ENCODE measurements around the gene CDH15. TPM values are rescaled to one million over a fixed set of nuclear protein-coding genes. Genes with fewer than 3 reads are reported as not detected.
"Not testable (repeated sequence)": the region's sequence is repeated elsewhere in the genome, so short reads cannot be mapped to it uniquely, and the experiment has no call there.

Gene CDH15
- polyA plus RNA-seq, 1 donor from 2014 or later, result not detected

DNA sequence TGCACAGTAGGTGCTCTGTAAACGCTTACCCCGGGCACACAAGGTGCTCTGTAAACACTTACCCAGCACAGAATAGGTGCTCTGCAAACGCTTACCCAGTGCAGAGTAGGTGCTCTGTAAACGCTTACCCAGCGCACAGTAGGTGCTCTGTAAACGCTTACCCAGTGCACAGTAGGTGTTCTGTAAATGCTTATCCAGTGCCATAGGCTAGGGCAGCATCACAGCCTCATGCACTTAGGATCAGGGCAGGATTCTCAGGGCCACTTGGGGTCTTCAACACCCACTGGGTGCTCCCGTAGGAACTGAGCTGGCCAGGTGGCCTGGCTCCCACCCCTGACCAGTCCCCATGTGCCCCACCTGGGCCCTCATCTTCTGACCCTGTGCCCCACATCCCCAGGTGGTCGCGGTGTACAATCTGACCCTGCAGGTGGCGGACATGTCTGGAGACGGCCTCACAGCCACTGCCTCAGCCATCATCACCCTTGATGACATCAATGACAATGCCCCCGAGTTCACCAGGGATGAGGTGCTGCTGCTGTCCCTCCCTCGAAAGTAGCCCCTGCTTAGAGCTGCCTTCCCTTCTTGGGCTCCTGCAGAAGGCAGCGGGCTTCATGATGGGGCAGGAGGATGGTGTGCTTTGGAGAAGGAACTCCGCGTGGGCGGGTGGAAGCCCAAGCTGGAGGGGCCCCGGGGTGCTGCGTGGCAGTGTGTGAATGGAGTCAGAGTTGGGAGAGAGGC, 15.7 kb downstream of the CDH15 start:
- Histone ChIP-seq H2AFZ (ENCODE audit: low read depth, low read length) (no peak overlapping the region), H3K4me2 (ENCODE audit: low read length) (no peak overlapping the region), H3K9ac (ENCODE audit: low read length) (no peak overlapping the region), H3K9me2 (ENCODE audit: insufficient read depth, low read length) (no peaks in the 10 kb centered on the region), H3K27me3 (ENCODE audit: insufficient read depth, low read depth, low read length) (peaks cover 20% of the 10 kb centered on the region), H4K20me1 (ENCODE audit: insufficient read depth) (no peaks in the 10 kb centered on the region), H3K4me3 (ENCODE audit: low read length) (no peak overlapping the region), H3K27ac (ENCODE audit: low read length) (no peak overlapping the region), H3F3A (ENCODE audit: insufficient read depth, low read length, poor library complexity, severe bottlenecking) (no peaks in the 10 kb centered on the region), H3K79me2 (replicated peaks; ENCODE audit: insufficient read depth, low read length) (no peaks in the 10 kb centered on the region), H3K36me3 (ENCODE audit: insufficient read depth, low read length) (no peaks in the 10 kb centered on the region), H3K9me3 (ENCODE audit: low read length) (no peaks in the 10 kb centered on the region)
- TF ChIP-seq TAF1 (IDR thresholded peaks at IDR 0.05; ENCODE audit: low read depth) (no peak), POLR2AphosphoS5 (IDR thresholded peaks at IDR 0.05) (no peak), EP300 (conservative IDR thresholded peaks at IDR 0.05; ENCODE audit: poor library complexity, severe bottlenecking) (no peak), SMC3 (conservative IDR thresholded peaks at IDR 0.05; ENCODE audit: poor library complexity) (no peak), REST (IDR thresholded peaks at IDR 0.05; ENCODE audit: borderline replicate concordance) (no peak), EZH2 (IDR thresholded peaks at IDR 0.05; ENCODE audit: borderline replicate concordance, insufficient read depth, low read length, poor library complexity, severe bottlenecking) (no peak), RAD21 (conservative IDR thresholded peaks at IDR 0.05) (no peak)

DNA sequence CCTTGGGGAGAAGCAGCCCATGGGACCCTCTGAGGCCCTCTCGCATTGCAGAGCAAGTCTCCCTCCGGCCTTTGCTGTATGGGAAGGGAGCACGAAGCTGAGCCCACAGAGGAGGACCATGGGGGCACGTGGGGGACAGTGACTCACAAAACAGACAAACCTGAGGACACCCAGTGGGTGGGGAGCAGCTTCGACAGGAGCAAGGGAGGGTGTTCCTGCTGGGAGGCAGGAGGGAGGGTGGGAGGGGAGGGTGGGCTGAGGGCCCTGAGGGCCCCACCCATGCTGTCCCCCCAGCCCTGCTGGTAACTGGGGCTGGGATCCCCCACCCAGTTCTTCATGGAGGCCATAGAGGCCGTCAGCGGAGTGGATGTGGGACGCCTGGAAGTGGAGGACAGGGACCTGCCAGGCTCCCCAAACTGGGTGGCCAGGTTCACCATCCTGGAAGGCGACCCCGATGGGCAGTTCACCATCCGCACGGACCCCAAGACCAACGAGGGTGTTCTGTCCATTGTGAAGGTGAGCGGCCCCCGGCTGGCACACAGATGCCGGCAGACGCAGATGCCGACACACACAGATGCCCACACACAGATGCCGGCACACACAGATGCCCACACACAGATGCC, 16.3 kb downstream of the CDH15 start:
- Histone ChIP-seq H3K79me2 (replicated peaks; ENCODE audit: insufficient read depth, low read length) (no peaks in the 10 kb centered on the region), H3K4me2 (ENCODE audit: low read length) (no peak overlapping the region), H3K9me3 (ENCODE audit: low read length) (no peaks in the 10 kb centered on the region), H2AFZ (ENCODE audit: low read depth, low read length) (no peak overlapping the region), H3K9ac (ENCODE audit: low read length) (no peak overlapping the region), H4K20me1 (ENCODE audit: insufficient read depth) (no peaks in the 10 kb centered on the region), H3K36me3 (ENCODE audit: insufficient read depth, low read length) (no peaks in the 10 kb centered on the region), H3K4me3 (ENCODE audit: low read length) (no peak overlapping the region), H3K9me2 (ENCODE audit: insufficient read depth, low read length) (no peaks in the 10 kb centered on the region), H3K27me3 (ENCODE audit: insufficient read depth, low read depth, low read length) (peaks cover 21% of the 10 kb centered on the region), H3K27ac (ENCODE audit: low read length) (no peak overlapping the region), H3F3A (ENCODE audit: insufficient read depth, low read length, poor library complexity, severe bottlenecking) (no peaks in the 10 kb centered on the region)
- TF ChIP-seq TAF1 (IDR thresholded peaks at IDR 0.05; ENCODE audit: low read depth) (no peak), REST (IDR thresholded peaks at IDR 0.05; ENCODE audit: borderline replicate concordance) (no peak), EZH2 (IDR thresholded peaks at IDR 0.05; ENCODE audit: borderline replicate concordance, insufficient read depth, low read length, poor library complexity, severe bottlenecking) (no peak), RAD21 (conservative IDR thresholded peaks at IDR 0.05) (no peak), SMC3 (conservative IDR thresholded peaks at IDR 0.05; ENCODE audit: poor library complexity) (no peak), EP300 (conservative IDR thresholded peaks at IDR 0.05; ENCODE audit: poor library complexity, severe bottlenecking) (no peak), POLR2AphosphoS5 (IDR thresholded peaks at IDR 0.05) (no peak), MXI1 (conservative IDR thresholded peaks at IDR 0.05; ENCODE audit: poor library complexity, severe bottlenecking) (no peak)
- TF ChIP-seq, protein P1, sequence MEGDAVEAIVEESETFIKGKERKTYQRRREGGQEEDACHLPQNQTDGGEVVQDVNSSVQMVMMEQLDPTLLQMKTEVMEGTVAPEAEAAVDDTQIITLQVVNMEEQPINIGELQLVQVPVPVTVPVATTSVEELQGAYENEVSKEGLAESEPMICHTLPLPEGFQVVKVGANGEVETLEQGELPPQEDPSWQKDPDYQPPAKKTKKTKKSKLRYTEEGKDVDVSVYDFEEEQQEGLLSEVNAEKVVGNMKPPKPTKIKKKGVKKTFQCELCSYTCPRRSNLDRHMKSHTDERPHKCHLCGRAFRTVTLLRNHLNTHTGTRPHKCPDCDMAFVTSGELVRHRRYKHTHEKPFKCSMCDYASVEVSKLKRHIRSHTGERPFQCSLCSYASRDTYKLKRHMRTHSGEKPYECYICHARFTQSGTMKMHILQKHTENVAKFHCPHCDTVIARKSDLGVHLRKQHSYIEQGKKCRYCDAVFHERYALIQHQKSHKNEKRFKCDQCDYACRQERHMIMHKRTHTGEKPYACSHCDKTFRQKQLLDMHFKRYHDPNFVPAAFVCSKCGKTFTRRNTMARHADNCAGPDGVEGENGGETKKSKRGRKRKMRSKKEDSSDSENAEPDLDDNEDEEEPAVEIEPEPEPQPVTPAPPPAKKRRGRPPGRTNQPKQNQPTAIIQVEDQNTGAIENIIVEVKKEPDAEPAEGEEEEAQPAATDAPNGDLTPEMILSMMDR (IDR thresholded peaks at IDR 0.05; ENCODE audit: poor library complexity, severe bottlenecking), result no peak

- H3K27ac ChIP-seq (ENCODE audit: low read length); H3K9me3 ChIP-seq (ENCODE audit: low read length); H3K4me2 ChIP-seq (ENCODE audit: low read length); H3F3A ChIP-seq (ENCODE audit: insufficient read depth, low read length, poor library complexity, severe bottlenecking); H3K79me2 ChIP-seq (replicated peaks; ENCODE audit: insufficient read depth, low read length); H3K36me3 ChIP-seq (ENCODE audit: insufficient read depth, low read length); H3K9me2 ChIP-seq (ENCODE audit: insufficient read depth, low read length); H3K4me3 ChIP-seq (ENCODE audit: low read length); H2AFZ ChIP-seq (ENCODE audit: low read depth, low read length); H4K20me1 ChIP-seq (ENCODE audit: insufficient read depth); H3K9ac ChIP-seq (ENCODE audit: low read length): not testable (repeated sequence)
- peaks cover 21% of the 10 kb centered on the region for H3K27me3 ChIP-seq (ENCODE audit: insufficient read depth, low read depth, low read length)
Measured at GRCh38 chr16:89188471-89189357, 17.2 kb downstream of the CDH15 start.

Measured in neural cell (in vitro differentiated cells).